Transverse colon (tissue), 3 donors: ENCODE results near the gene GABRR2.

Experiments used
- POLR2A ChIP-seq: fragments of 450-650 bp; IDR thresholded peaks from one replicate; pipeline ENCODE4 v1.6.1; 2016; ENCODE audit warnings: antibody characterized with exemption, mild to moderate bottlenecking, moderate library complexity
- TF ChIP-seq, protein P1 (sequence below), 5 experiments: fragments of 200-600 bp in 3 of 5; fragments of 450-650 bp in 2 of 5; sonication (generic) in 3 of 5; IDR thresholded peaks; 1 replicate in 2 of 5; 2 replicates in 3 of 5; pipeline ENCODE4 v1.5.1; 2016 to 2017; ENCODE audit warnings: antibody characterized with exemption in 5 of 5, inconsistent platforms in 3 of 5, mild to moderate bottlenecking in 2 of 5, moderate library complexity in 1 of 5

DNA sequence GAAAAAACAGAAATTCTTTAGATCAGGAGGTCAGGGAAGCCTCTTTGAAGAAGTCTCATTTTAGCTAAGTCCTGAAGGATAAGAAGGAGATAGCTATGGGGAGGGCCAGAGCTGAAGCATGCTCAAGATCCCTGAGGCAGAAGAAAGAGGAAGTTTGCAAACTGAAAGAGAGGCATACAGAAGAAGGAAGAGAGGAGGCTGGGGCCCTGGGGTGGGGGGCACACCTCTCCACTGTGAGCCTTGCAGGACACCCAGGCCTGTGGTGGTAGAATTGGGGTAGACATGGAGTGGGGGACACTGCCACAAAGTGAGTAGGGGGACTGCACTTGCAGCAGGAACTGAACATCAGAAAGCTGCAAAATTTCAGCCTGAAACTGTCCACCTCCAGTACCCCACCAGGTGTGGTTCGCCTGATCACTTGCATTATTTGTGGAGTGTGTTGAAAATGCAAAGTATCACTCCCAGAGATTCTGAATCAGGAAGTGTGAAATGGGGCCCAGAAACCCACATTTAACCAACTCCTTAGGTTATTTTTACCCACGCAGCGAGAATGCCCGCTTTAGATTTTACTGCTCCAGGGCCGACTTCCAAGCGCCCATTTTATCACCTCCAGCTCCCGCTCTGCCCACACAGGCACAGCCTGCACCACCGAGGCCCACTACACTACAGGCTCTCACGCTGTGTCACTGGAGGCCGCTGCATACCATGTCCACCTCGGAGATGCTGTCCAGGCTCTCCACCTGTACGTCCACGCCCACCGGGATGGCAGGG lies 44.0 kb downstream of the GABRR2 start:
- TF ChIP-seq, protein P1, sequence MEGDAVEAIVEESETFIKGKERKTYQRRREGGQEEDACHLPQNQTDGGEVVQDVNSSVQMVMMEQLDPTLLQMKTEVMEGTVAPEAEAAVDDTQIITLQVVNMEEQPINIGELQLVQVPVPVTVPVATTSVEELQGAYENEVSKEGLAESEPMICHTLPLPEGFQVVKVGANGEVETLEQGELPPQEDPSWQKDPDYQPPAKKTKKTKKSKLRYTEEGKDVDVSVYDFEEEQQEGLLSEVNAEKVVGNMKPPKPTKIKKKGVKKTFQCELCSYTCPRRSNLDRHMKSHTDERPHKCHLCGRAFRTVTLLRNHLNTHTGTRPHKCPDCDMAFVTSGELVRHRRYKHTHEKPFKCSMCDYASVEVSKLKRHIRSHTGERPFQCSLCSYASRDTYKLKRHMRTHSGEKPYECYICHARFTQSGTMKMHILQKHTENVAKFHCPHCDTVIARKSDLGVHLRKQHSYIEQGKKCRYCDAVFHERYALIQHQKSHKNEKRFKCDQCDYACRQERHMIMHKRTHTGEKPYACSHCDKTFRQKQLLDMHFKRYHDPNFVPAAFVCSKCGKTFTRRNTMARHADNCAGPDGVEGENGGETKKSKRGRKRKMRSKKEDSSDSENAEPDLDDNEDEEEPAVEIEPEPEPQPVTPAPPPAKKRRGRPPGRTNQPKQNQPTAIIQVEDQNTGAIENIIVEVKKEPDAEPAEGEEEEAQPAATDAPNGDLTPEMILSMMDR (IDR thresholded peaks at IDR 0.05), result no peak
- no peak for TF ChIP-seq POLR2A
